ENCODE results near the gene MICOS13. TPM values are rescaled to one million over a fixed set of nuclear protein-coding genes. Genes with fewer than 3 reads are reported as not detected.
"Not testable (repeated sequence)": the region's sequence is repeated elsewhere in the genome, so short reads cannot be mapped to it uniquely, and the experiment has no call there.

The MICOS13 gene
- polyA plus RNA-seq, 6 donors from 2014 or later = 74.0 to 101 (median 86.6) TPM

GRCh38 chr19:5707576-5708575 is 27.6 kb upstream of the MICOS13 start:
- no peaks in the 10 kb centered on the region for H3K9me3 Mint-ChIP-seq
- H3K27me3 Mint-ChIP-seq = no peaks in the 10 kb centered on the region
- peaks cover 0 to 5% (median 0%) of the 10 kb centered on the region in 3 donors for H3K4me1 Mint-ChIP-seq
- peak overlapping the region in 1 of 8 donors; percentile 60 for H3K4me3 Mint-ChIP-seq
- ATAC-seq (ENCODE audit: low read depth in 2 of 2) (no peak), DNase-seq (no peak)
- peaks cover 0 to 8% of the 10 kb centered on the region in 2 donors for H3K36me3 Mint-ChIP-seq
- H3K27ac Mint-ChIP-seq = peak overlapping the region in 1 of 6 donors; percentile 65

GRCh38 chr19:5706876-5707573 is 26.7 kb upstream of the MICOS13 start:
- ATAC-seq (ENCODE audit: low read depth in 2 of 2) (no peak), DNase-seq (no peak)
- peaks cover 0 to 5% (median 0%) of the 10 kb centered on the region in 3 donors for H3K4me1 Mint-ChIP-seq
- peak overlapping the region in 2 of 8 donors; percentile 9 to 60 for H3K4me3 Mint-ChIP-seq
- H3K27ac Mint-ChIP-seq = peak overlapping the region in 3 of 6 donors; percentile 28 to 66 (median 65)
- H3K36me3 Mint-ChIP-seq = peaks cover 0 to 8% of the 10 kb centered on the region in 2 donors
- no peaks in the 10 kb centered on the region for H3K27me3 Mint-ChIP-seq
- no peaks in the 10 kb centered on the region for H3K9me3 Mint-ChIP-seq

GRCh38 chr19:5705552-5705951 is 25.2 kb upstream of the MICOS13 start:
- DNase-seq (no peak), ATAC-seq (ENCODE audit: low read depth in 2 of 2) (no peak)
- H3K27ac Mint-ChIP-seq = no peak overlapping the region
- H3K4me1 Mint-ChIP-seq = peaks cover 0 to 5% (median 0%) of the 10 kb centered on the region in 3 donors
- H3K36me3 Mint-ChIP-seq = peaks cover 0 to 8% of the 10 kb centered on the region in 2 donors
- H3K27me3 Mint-ChIP-seq = no peaks in the 10 kb centered on the region
- H3K9me3 Mint-ChIP-seq = no peaks in the 10 kb centered on the region
- no peak overlapping the region for H3K4me3 Mint-ChIP-seq

GRCh38 chr19:5703819-5704818 is 23.8 kb upstream of the MICOS13 start:
- no peaks in the 10 kb centered on the region for H3K27me3 Mint-ChIP-seq
- H3K27ac Mint-ChIP-seq = peak overlapping the region in 1 of 6 donors; percentile 67
- ATAC-seq (ENCODE audit: low read depth in 2 of 2) (no peak), DNase-seq (no peak)
- H3K4me1 Mint-ChIP-seq = peaks cover 0 to 5% (median 0%) of the 10 kb centered on the region in 3 donors
- H3K4me3 Mint-ChIP-seq = no peak overlapping the region
- H3K9me3 Mint-ChIP-seq = no peaks in the 10 kb centered on the region
- H3K36me3 Mint-ChIP-seq = peaks cover 0 to 8% of the 10 kb centered on the region in 2 donors

GRCh38 chr19:5702053-5702410 is 21.7 kb upstream of the MICOS13 start:
- not testable (repeated sequence) for H3K4me3 Mint-ChIP-seq; H3K27me3 Mint-ChIP-seq; H3K9me3 Mint-ChIP-seq; H3K36me3 Mint-ChIP-seq; ATAC-seq (ENCODE audit: low read depth in 2 of 2); DNase-seq; H3K4me1 Mint-ChIP-seq; H3K27ac Mint-ChIP-seq

GRCh38 chr19:5700455-5701092 is 20.3 kb upstream of the MICOS13 start:
- DNase-seq (no peak), ATAC-seq (ENCODE audit: low read depth in 2 of 2) (no peak)
- Mint-ChIP-seq H3K4me1 (peaks cover 0 to 5% (median 0%) of the 10 kb centered on the region in 3 donors), H3K4me3 (no peak overlapping the region), H3K36me3 (peaks cover 0 to 8% of the 10 kb centered on the region in 2 donors), H3K27ac (peak overlapping the region in 1 of 6 donors; percentile 37), H3K9me3 (no peaks in the 10 kb centered on the region), H3K27me3 (no peaks in the 10 kb centered on the region)

- Mint-ChIP-seq H3K4me3 (no peak overlapping the region), H3K27ac (peak overlapping the region in 3 of 6 donors; percentile 18 to 60 (median 19)), H3K9me3 (no peaks in the 10 kb centered on the region), H3K36me3 (peaks cover 0 to 8% of the 10 kb centered on the region in 2 donors), H3K4me1 (peaks cover 0 to 11% (median 0%) of the 10 kb centered on the region in 3 donors), H3K27me3 (no peaks in the 10 kb centered on the region)
- ATAC-seq (ENCODE audit: low read depth in 2 of 2) = peak; percentile 14 to 45
- DNase-seq = no peak
Measured at GRCh38 chr19:5698635-5699422, 18.5 kb upstream of the MICOS13 start.

- H3K36me3 Mint-ChIP-seq = peaks cover 0 to 6% of the 10 kb centered on the region in 2 donors
- H3K4me3 Mint-ChIP-seq = peak overlapping the region in 1 of 8 donors; percentile 62
- H3K27me3 Mint-ChIP-seq = no peaks in the 10 kb centered on the region
- ATAC-seq (ENCODE audit: low read depth in 2 of 2) (no peak), DNase-seq (no peak)
- H3K27ac Mint-ChIP-seq = peak overlapping the region in 1 of 6 donors; percentile 44
- H3K9me3 Mint-ChIP-seq = no peaks in the 10 kb centered on the region
- H3K4me1 Mint-ChIP-seq = peaks cover 0 to 11% (median 3%) of the 10 kb centered on the region in 3 donors
Measured at GRCh38 chr19:5697890-5698634, 17.7 kb upstream of the MICOS13 start.

- no peaks in the 10 kb centered on the region for H3K9me3 Mint-ChIP-seq
- ATAC-seq (ENCODE audit: low read depth in 2 of 2) (no peak), DNase-seq (no peak)
- peaks cover 5 to 19% (median 11%) of the 10 kb centered on the region in 3 donors for H3K4me1 Mint-ChIP-seq
- peak overlapping the region in 2 of 8 donors; percentile 60 to 62 for H3K4me3 Mint-ChIP-seq
- H3K27me3 Mint-ChIP-seq = no peaks in the 10 kb centered on the region
- peaks cover 0 to 7% of the 10 kb centered on the region in 2 donors for H3K36me3 Mint-ChIP-seq
- H3K27ac Mint-ChIP-seq = peak overlapping the region in 1 of 6 donors; percentile 20
Measured at GRCh38 chr19:5697022-5697889, 16.9 kb upstream of the MICOS13 start.

- H3K4me1 Mint-ChIP-seq = peaks cover 9 to 20% (median 11%) of the 10 kb centered on the region in 3 donors
- H3K4me3 Mint-ChIP-seq = no peak overlapping the region
- peaks cover 0 to 7% of the 10 kb centered on the region in 2 donors for H3K36me3 Mint-ChIP-seq
- no peak for ATAC-seq (ENCODE audit: low read depth in 2 of 2)
- no peaks in the 10 kb centered on the region for H3K27me3 Mint-ChIP-seq
- DNase-seq = no peak
- no peaks in the 10 kb centered on the region for H3K9me3 Mint-ChIP-seq
- H3K27ac Mint-ChIP-seq = peak overlapping the region in 1 of 6 donors; percentile 20
Measured at GRCh38 chr19:5696196-5697021, 16.1 kb upstream of the MICOS13 start.
